GM08714 (cell line): ENCODE measurements around the gene UBAP2.

Experiments
- H3K4me3 ChIP-seq: fragments of 200-500 bp; sonication (Bioruptor generic); 2 replicates; pipeline ENCODE4 v1.5.1; 2014; ENCODE audit warnings: mild to moderate bottlenecking, low read length, inconsistent platforms
- ZNF274 ChIP-seq: IDR thresholded peaks from 2 replicates; pipeline ENCODE4 v1.6.1; 2012; ENCODE audit warnings: mild to moderate bottlenecking, low read depth, low read length

Gene UBAP2

DNA sequence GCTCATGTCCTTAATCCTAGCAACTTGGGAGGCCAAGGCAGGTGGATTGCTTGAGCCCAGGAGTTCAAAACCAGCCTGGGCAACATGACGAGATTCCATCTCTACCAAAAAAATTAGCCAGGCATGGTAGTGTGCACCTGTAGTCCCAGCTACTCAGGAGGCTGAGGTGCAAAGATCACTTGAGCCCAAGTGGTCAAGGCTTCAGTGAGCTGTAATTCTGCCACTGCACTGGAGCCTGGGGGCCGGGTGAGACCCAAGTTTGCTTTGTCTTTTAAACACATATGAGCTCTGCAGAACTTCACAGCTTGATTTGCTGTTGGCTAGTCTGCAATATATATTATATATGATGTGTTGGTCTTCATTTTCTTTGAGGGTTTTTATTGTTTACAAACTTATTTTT, 141.9 kb downstream of the UBAP2 start:
- TF ChIP-seq ZNF274 = no peak
- no peak overlapping the region for H3K4me3 ChIP-seq

DNA sequence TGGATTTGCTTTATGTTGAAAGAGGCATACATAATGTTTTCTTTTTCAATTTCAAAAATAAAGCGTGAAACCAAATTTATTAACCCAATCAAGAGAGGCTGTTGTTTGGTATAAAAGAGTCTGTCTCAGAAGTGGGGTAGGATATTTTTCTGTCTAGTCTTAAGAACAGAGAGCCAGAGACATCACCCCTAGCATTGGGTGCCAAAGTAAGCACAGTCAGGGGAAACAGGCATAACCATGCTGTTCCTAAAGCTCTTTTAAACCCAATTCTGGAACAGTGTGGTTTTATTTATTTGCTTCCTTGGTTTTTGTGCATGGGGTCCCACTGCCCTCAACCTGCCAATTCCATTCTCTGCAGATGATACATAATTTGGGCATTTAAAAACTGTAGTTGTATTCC, 143.6 kb downstream of the UBAP2 start:
- H3K4me3 ChIP-seq = no peak overlapping the region
- TF ChIP-seq ZNF274 = no peak

DNA sequence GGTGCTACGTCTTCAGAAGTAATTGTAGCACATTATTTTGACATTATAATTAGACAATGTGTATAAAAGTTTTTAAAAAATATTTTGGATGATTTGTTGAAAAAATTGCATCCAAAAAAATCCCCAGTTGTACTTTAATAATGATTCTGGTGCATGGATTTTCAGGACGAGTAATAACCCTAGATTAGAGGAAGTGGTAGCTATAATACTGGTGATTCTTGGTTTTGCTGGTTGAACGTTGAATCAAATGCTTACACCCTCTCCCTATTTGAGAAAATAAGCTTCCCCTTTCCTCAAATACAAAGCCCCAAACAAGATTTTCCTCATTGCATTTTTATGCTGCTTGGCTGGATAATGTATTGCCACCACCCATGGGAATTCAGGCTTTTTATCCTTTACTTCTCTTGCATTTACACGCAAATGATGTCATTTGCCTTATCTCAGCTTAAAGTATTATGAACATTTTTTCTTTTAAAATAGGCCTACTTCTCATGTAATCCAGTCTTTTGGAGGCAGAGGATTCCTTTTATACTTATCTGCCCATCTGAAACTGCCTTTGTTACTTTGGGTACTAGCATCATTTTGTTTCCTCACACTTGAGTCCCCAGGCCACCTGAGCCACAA, 145.4 kb downstream of the UBAP2 start:
- no peak overlapping the region for H3K4me3 ChIP-seq
- no peak for TF ChIP-seq ZNF274

DNA sequence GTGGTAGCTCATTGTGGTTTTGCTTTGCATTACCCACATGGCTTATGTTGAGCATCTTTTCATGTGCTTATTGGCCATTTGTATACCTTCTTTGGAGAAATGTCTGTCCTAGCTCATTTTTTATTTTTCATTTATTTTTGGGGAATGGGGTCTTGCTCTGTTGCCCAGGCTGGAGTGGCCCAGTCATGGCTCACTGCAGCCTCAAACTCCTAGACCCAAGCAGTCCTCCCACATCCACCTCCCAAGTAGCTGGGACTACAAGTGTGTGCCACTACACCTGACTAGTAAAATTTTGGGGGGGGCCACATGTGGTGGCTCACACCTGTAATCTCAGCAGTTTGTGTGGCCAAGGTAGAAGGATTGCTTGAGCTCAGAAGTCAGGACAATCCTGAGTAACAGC, 154.4 kb downstream of the UBAP2 start:
- H3K4me3 ChIP-seq = no peak overlapping the region
- TF ChIP-seq ZNF274 = no peak

DNA sequence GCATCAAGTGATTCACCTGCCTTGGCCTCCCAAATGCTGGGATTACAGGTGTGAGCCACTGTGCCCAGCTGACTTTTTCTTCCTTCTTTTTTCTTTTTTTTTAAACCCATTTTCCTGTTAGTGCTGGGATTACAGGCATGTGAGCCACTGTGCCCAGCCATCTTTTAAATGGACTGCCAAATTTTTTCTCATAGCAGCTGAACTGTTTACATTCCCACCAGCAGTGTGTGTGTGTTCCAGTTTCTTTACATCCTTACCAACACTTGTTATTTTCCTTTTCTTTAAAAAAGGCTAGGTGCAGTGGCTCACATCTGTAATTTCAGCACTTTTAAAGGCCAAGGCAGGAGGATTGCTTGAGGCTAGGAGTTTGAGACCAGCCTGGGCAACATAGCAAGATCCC, 154.8 kb downstream of the UBAP2 start:
- no peak for TF ChIP-seq ZNF274
- H3K4me3 ChIP-seq = no peak overlapping the region

DNA sequence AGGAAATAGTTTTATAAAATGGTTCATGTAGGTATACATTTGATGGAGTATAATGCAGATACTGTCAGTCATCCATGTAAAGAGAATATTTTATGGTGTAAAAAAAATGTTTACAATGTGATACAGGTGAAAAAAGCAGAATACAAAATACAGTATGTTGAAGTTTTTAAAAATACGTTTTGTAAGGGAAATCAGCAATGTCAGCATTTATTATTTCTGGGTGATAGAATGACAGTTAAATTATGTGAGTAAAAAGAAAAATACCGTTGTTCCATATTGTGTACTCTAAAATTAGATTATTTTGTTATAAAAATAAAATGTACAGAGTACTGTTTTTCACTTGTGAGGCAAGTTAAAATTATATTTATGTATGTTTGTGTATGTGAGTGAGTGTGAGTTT, 162.7 kb downstream of the UBAP2 start:
- TF ChIP-seq ZNF274 = no peak
- H3K4me3 ChIP-seq = no peak overlapping the region

DNA sequence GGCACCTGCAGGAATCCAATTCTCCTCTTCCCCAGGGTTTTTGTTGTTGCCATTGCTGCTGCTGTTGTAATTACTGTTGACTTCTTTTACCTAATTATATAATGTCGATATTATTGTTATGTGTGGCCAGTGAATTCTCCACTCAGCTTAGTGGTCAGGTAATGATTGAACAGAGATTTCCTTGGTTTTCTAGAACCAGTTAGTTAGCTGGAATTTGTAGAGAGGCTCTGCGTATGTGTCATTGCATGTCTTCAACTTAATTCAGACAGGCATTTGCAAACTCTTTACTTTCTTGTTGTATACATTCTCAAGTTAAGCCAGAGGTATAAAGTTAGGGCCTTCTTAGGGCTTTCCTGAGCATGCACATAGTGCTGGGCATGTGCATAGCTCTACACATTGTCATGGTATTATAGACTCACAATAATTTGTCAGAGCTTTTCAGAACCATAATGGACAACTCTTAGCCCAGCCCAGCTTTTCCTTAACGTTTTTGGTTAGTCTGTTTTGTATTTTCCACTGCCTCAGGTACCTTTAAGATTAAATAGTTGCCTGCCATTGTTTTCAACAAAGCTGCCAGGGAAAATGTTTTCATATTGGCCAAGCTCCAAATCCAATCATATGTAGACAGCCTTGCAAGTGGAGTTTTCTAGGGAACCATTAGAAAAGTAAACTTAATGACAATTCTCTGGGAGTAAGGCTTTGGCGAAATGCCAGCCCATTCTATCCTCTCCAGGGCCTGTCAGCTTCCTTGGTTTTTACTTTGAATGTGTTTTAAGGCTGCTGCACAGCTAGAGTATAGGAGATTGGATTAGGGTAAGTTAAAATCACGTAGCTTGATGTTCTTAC, 163.6 kb downstream of the UBAP2 start:
- H3K4me3 ChIP-seq = no peak overlapping the region
- no peak for TF ChIP-seq ZNF274

DNA sequence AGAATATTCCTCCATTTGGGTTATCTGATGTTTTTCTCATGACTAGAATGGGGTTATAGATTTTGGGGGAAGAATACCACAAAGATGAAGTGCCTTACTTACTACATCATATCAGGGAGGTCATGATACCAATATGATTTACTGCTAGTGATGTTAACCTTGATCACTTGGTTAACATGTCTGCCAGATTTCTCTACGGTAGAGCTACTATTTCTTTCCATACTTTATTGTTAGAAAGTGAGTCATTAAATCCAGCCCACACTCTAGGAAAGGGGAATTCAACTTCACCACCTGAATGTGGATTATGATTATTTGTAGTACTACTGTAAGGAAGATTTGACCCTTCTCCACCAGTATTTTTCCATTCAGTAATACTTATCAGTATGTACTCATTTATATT, 167.1 kb downstream of the UBAP2 start:
- TF ChIP-seq ZNF274 = no peak

DNA sequence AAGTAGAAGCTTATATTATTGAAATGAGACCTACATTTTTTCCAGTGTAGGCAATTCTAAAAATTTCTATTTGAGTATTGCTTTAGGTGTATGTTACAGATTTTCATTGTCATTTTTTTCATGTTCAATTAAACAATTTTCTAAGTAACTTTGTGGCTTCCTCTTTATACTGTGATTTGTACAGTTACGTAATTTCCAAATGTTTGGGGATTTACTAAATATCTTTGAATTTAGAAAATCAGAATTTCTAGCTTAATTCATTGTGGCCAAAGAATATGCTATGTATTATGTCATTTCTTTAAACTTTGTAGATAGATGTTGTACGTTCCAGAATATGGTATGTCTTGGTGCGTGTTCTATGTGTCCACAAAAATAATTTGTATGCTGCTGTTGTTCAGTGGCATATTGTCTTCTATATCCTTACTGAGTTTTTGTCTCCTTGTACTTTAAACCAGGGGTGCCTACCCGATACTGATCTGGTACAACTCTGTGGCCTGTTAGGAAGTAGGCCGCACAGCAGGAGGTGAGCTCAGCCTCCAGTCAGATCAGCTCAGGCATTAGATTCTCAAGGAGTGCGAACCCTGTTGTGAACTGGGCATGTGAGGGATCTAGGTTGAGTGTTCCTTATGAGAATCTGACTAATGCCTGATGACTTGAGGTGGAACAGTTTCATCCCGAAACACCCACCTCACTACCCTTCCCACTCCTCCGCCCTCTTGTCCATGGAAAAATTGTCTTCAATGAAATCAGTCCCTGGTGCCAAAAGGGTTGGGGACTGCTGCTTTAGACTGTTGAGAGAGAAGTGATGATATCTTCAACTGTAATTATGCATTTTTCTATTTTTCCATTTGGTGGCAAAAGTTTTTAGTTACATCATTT, 168.2 kb downstream of the UBAP2 start:
- H3K4me3 ChIP-seq = no peak overlapping the region
- TF ChIP-seq ZNF274 = no peak

More for the DNA sequence above, 167.1 kb downstream of the UBAP2 start:
- no peak overlapping the region for H3K4me3 ChIP-seq

DNA sequence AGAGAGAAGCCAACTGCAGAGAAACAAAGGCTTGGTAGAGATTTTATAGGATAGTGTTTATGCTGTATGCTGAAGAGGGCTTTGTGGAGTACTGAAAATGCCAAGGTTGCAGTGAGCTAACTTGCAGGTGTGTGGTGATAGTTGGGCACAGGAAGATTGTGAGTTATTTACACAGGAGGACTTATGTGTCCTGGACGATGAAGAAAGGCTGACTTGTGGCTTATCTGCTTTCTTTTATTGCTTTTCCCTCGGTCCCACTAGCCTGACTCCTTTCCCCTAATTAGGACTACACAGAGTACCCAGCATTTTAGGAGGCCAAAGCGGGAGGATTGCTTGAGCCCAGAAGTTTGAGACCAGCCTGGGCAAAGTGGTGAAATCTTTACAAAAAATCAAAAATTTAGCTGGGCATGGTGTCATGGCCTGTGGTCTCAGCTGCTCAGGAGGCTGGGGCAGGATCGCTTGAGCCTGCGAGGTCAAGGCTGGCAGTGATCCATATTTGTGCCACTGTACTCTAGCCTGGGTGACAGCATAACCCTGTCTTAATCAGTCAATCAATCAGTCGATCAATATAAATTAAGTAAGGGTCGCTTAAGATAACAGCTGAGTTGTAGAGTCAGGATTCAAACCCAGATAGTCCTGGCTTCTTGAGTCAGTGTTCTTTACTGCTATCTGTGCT, 169.9 kb downstream of the UBAP2 start:
- no peak for TF ChIP-seq ZNF274
- H3K4me3 ChIP-seq = no peak overlapping the region

DNA sequence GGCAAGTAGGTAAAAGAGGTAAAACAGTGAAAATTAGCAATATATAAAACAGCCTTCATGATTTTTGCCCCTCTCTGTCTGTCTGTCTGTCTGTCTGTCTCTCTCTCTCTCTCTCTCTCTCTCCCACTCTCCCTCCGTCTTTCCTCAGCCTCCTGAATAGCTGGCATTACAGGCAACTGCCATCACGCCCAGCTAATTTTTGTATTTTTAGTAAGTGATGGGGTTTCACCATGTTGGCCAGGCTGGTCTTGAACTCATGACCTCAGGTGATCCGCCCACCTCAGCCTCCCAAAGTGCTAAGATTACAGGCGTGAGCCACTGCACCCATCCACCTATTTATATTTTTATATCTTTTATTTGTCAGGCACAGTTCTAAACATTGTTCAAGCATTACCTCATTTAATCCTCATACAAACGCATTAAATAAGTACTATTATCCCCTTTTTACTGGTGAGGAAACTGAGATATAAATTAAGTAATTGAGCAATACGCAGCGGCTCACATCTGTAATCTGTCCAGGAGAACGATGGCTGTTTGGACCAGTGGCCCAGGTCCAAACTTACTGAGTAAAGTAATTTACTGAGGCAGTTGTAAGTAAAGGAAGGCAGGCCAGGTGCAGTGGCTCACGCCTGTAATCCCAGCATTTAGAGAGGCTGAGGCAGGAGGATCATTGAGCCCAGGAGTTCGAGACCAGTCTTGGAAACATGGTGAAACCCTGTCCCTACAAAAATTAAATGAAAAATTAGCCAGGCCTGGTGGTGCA, 170.8 kb downstream of the UBAP2 start:
- TF ChIP-seq ZNF274 = no peak
- H3K4me3 ChIP-seq = no peak overlapping the region
